Naive thymus-derived CD4-positive, alpha-beta T cell (primary cell): ENCODE results near the gene EIF6. TPM values are rescaled to one million over a fixed set of nuclear protein-coding genes. Genes with fewer than 3 reads are reported as not detected.

Source experiments
- ATAC-seq: fragments of 150-1000 bp; cut with Tn5 transposase; 2 replicates; pipeline ENCODE4 v1.10.0; 2021; ENCODE audit warnings: mild to moderate bottlenecking, moderate library complexity
- CTCF ChIA-PET: fragments of 350-600 bp; sonication (Branson Sonifier 250); formaldehyde crosslinking; loops from one replicate; lab custom pipeline; 2021; ENCODE audit warnings: antibody characterized with exemption; lab: Charles Lee
- POLR2A ChIA-PET: fragments of 350-600 bp; sonication (Branson Sonifier 250); formaldehyde crosslinking; loops from one replicate; lab custom pipeline; 2021; ENCODE audit warnings: antibody characterized with exemption, inconsistent platforms; lab: Charles Lee
- DNase-seq, 9 donors: peaks; one replicate each; pipeline versions ENCODE4 v3.0.0 to v3.0.0-alpha.2; 2020 to 2022; ENCODE audit warnings: mixed read lengths in 1 of 9
- H3K27ac ChIP-seq: one replicate; pipeline ENCODE4 v1.7.0; 2013; ENCODE audit warnings: mild to moderate bottlenecking, low read depth, low read length, moderate library complexity
- H3K27me3 ChIP-seq, 2 donors: one replicate each; pipeline ENCODE4 v1.7.0; 2013; ENCODE audit warnings: low read length in 2 of 2, mild to moderate bottlenecking in 2 of 2, moderate library complexity in 2 of 2; ENCODE audit not compliant: control insufficient read depth in 2 of 2, insufficient read depth in 2 of 2
- H3K36me3 ChIP-seq, 3 experiments: 1 replicate in 2 of 3; 2 replicates in 1 of 3; pipeline ENCODE4 v1.7.0; 2013; ENCODE audit warnings: low read length in 3 of 3, mild to moderate bottlenecking in 3 of 3, moderate library complexity in 1 of 3; ENCODE audit not compliant: insufficient read depth in 3 of 3, control insufficient read depth in 2 of 3
- H3K4me1 ChIP-seq, 2 donors: one replicate each; pipeline ENCODE4 v1.7.0; 2013; ENCODE audit warnings: low read length in 2 of 2, mild to moderate bottlenecking in 2 of 2, moderate library complexity in 1 of 2; ENCODE audit not compliant: control insufficient read depth in 2 of 2, insufficient read depth in 2 of 2
- H3K4me3 ChIP-seq: 2 replicates; pipeline ENCODE4 v1.7.0; 2013; ENCODE audit warnings: mild to moderate bottlenecking, low read length
- H3K9me3 ChIP-seq, 3 experiments: 1 replicate in 2 of 3; 2 replicates in 1 of 3; pipeline ENCODE4 v1.7.0; 2013; ENCODE audit warnings: low read length in 3 of 3; ENCODE audit not compliant: control insufficient read depth in 2 of 3
- H3K27ac Mint-ChIP-seq, 9 donors: one replicate each; pipeline ENCODE4 v1.8.0; 2020 to 2022; ENCODE audit warnings: mixed read lengths in 9 of 9, mild to moderate bottlenecking in 8 of 9, moderate library complexity in 5 of 9, inconsistent platforms in 2 of 9
- H3K27me3 Mint-ChIP-seq, 5 donors: one replicate each; pipeline ENCODE4 v1.8.0; 2021 to 2022; ENCODE audit warnings: mixed read lengths in 5 of 5, mild to moderate bottlenecking in 1 of 5
- H3K36me3 Mint-ChIP-seq, 5 donors: one replicate each; pipeline ENCODE4 v1.8.0; 2020 to 2022; ENCODE audit warnings: mixed read lengths in 5 of 5, mild to moderate bottlenecking in 3 of 5, inconsistent platforms in 1 of 5
- H3K4me1 Mint-ChIP-seq, 7 donors: one replicate each; pipeline ENCODE4 v1.8.0; 2020 to 2022; ENCODE audit warnings: mixed read lengths in 7 of 7, mild to moderate bottlenecking in 3 of 7, inconsistent platforms in 1 of 7
- H3K4me3 Mint-ChIP-seq, 10 donors: one replicate each; pipeline ENCODE4 v1.8.0; 2020 to 2022; ENCODE audit warnings: mild to moderate bottlenecking in 10 of 10, mixed read lengths in 10 of 10, moderate library complexity in 6 of 10, inconsistent platforms in 2 of 10
- H3K9me3 Mint-ChIP-seq, 11 donors: one replicate each; pipeline ENCODE4 v1.8.0; 2020 to 2022; ENCODE audit warnings: mixed read lengths in 11 of 11, mild to moderate bottlenecking in 4 of 11, inconsistent platforms in 1 of 11, moderate library complexity in 1 of 11
- intact Hi-C, 2 donors: fragments of 100-400 bp; cut with micrococcal nuclease; formaldehyde crosslinking; loops; one replicate each; pipeline ENCODE4 v1.15.1; 2023
- polyA plus RNA-seq, 2 donors: library from polyadenylated mRNA; unstranded; fragments of 300-500 nt; fragmentation: Illumina TruSeq; gene quantifications; one replicate each; pipeline ENCODE4 v1.2.3, GENCODE V29; 2021
- total RNA-seq, 6 experiments: library from RNA in 5 of 6; stranded (reverse) in 5 of 6; gene quantifications; 1 replicate in 5 of 6; 2 replicates in 1 of 6; pipeline ENCODE4 v1.2.3 and lab custom pipeline; 2021 to 2026

The EIF6 gene
- total and polyA plus RNA-seq, 7 experiments from 2014 or later = 35.4 to 150 (median 55.2) TPM

DNA sequence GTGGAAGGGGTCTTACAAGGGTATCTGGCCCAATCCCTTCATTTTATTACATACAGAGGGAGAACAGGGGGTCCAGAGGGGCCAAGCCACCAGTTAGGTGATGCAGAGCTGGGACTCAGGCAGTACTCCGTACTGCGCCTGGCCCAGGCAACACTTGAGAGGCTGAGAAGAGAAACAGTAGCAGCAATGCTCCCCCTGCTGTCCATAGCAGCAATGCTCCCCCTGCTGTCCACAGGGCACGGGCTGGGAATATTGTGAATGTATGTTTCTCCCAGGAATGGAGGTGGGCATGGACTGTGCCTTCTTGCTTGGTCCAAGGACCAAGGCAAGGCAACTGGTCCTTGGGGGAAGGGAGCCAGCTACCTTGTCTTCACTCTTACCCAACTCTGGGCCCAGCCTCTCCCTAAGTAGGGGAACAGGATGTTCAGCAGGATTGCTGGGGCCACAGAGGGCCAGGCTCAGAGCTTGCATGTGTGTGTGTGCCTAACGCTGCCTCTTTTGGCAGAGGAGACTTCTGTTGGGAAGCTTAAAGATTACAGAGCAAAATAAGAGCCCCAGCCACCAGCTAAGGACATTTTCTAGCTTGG is 22.5 kb upstream of the EIF6 start:
- no peaks in the 10 kb centered on the region for H3K9me3 ChIP-seq
- no peaks in the 10 kb centered on the region for H3K4me1 ChIP-seq
- Mint-ChIP-seq H3K4me1 (peaks cover 0 to 52% (median 9%) of the 10 kb centered on the region in 7 donors), H3K27me3 (no peaks in the 10 kb centered on the region), H3K4me3 (no peak overlapping the region), H3K27ac (peak overlapping the region in 6 of 9 donors; percentile 2 to 67 (median 22)), H3K36me3 (peaks cover 0 to 12% (median 3%) of the 10 kb centered on the region in 5 donors), H3K9me3 (no peaks in the 10 kb centered on the region)
- no peak overlapping the region for H3K27ac ChIP-seq
- H3K36me3 ChIP-seq = peaks cover 0 to 19% (median 0%) of the 10 kb centered on the region in 3 experiments
- ATAC-seq = peak; percentile 52
- peak in 1 of 9 donors; percentile 19 for DNase-seq
- no peak overlapping the region for H3K4me3 ChIP-seq
- intact Hi-C loops = loop anchor here in 1 of 2 donors (1.0 kb wide), 1 partner anchor 473 kb away; no protein-coding TSS in a partner anchor
- CTCF ChIA-PET = interaction anchor here (0.6 to 1.1 kb wide), 3 partner anchors 10 to 163 kb away, joined by 3 read pairs; no protein-coding TSS in a partner anchor
- POLR2A ChIA-PET = interaction anchor here (0.5 kb wide), 1 partner anchor 18 kb away, joined by 5 read pairs; no protein-coding TSS in a partner anchor
- H3K27me3 ChIP-seq = no peaks in the 10 kb centered on the region

DNA sequence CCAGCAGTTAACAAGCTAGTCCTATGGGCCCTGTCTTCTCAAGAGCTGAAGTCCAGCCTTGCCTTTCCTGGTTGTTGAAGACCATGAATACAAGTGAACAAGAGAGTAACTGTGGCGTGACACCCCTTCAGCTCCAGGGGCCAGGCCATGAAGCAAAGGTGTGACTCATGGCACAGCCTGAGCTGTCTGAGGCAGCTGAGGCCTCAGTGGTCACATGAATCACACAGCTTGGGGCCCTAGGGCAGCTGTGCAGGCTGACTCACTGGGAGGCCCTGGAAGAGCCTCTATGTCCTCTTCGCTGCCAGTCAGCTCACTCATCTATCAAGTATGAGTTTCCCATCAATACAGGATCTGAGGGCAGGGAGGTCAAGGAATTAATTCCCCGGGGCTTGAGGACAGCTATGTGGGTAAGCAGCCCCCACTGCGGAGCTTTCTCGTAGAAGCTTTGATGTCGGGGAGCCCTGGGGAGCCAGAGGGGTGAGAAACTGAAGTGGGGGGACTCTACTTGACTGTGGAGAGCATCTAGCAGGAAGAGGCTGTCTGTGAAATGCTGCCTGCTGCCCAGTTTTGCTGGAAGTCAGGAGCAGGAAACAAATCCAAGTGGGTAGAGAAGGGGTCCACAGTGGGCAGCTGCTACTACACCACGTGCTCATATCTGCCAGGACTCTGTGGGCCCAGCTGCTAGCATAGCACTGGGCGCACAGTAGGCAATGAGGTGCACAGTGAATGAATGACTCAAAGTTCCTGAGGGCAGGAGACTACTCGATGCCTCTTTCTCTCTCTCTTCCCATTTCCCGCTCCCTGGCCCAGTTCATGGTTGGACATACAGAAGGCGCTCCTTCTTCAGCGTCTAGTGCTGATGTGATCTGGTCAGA is 21.3 kb upstream of the EIF6 start:
- peak in 1 of 9 donors; percentile 76 for DNase-seq

DNA sequence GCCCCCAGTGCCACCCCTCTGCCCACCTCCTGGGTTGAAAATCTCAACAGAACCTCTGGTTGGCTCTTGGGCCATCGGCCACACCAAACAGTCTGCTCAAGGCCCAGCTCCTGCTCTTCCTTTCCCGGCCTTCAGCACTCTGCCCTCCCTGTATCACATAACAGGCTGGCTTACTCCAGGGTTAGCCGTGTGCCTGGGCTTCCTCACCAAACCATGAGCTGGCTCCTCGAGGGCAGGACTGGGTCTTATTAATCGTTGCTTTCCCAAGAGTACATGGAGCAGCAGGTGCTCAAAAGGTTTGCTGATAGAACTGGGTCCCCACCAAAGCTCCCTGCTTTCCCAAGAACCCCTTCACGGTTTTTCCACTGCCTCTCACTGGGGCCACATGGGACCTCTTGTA is 20.4 kb upstream of the EIF6 start:
- Histone ChIP-seq H3K9me3 (no peaks in the 10 kb centered on the region), H3K27ac (no peak overlapping the region), H3K4me1 (no peaks in the 10 kb centered on the region), H3K4me3 (no peak overlapping the region), H3K27me3 (no peaks in the 10 kb centered on the region), H3K36me3 (peaks cover 0 to 19% (median 0%) of the 10 kb centered on the region in 3 experiments)
- H3K4me1 Mint-ChIP-seq = peaks cover 0 to 40% (median 9%) of the 10 kb centered on the region in 7 donors
- DNase-seq = no peak
- H3K27ac Mint-ChIP-seq = peak overlapping the region in 3 of 9 donors; percentile 52 to 72 (median 72)
- CTCF ChIA-PET = interaction anchor here (0.7 to 1.5 kb wide), 8 partner anchors 10 to 580 kb away, joined by 3 to 7 read pairs (median 4); partner anchors contain the start of gene EDEM2
- intact Hi-C loops = loop anchor here (1.0 to 2.0 kb wide), 3 partner anchors 20 to 160 kb away; partner anchors contain the start of gene EIF6 (in 1 of the 2)
- no peak for ATAC-seq
- no peak overlapping the region for H3K4me3 Mint-ChIP-seq
- peaks cover 0 to 6% (median under 1%) of the 10 kb centered on the region in 5 donors for H3K36me3 Mint-ChIP-seq
- POLR2A ChIA-PET = interaction anchor here (0.5 kb wide), 1 partner anchor 540 kb away, joined by 3 read pairs; no protein-coding TSS in a partner anchor
- H3K9me3 Mint-ChIP-seq = no peaks in the 10 kb centered on the region
- H3K27me3 Mint-ChIP-seq = no peaks in the 10 kb centered on the region

More for the DNA sequence above, 21.3 kb upstream of the EIF6 start:
- H3K4me1 ChIP-seq = no peaks in the 10 kb centered on the region
- no peaks in the 10 kb centered on the region for H3K9me3 ChIP-seq
- Mint-ChIP-seq H3K27me3 (no peaks in the 10 kb centered on the region), H3K4me3 (peak overlapping the region in 1 of 10 donors; percentile 27), H3K9me3 (no peaks in the 10 kb centered on the region), H3K36me3 (peaks cover 0 to 9% (median 3%) of the 10 kb centered on the region in 5 donors), H3K4me1 (peaks cover 0 to 42% (median 9%) of the 10 kb centered on the region in 7 donors), H3K27ac (peak overlapping the region in 3 of 9 donors; percentile 52 to 80 (median 59))
- peak; percentile 19 for ATAC-seq
- ChIA-PET POLR2A (no interaction called here), CTCF (interaction anchor here (0.6 to 1.2 kb wide), 6 partner anchors 16 to 579 kb away, joined by 3 to 7 read pairs (median 3); partner anchors contain the start of gene EDEM2)
- intact Hi-C loops = loop anchor here in 1 of 2 donors (2.0 kb wide), 1 partner anchor 21 kb away; the partner anchor contains the start of gene EIF6
- no peak overlapping the region for H3K27ac ChIP-seq
- peaks cover 0 to 19% (median 0%) of the 10 kb centered on the region in 3 experiments for H3K36me3 ChIP-seq
- no peaks in the 10 kb centered on the region for H3K27me3 ChIP-seq
- no peak overlapping the region for H3K4me3 ChIP-seq

DNA sequence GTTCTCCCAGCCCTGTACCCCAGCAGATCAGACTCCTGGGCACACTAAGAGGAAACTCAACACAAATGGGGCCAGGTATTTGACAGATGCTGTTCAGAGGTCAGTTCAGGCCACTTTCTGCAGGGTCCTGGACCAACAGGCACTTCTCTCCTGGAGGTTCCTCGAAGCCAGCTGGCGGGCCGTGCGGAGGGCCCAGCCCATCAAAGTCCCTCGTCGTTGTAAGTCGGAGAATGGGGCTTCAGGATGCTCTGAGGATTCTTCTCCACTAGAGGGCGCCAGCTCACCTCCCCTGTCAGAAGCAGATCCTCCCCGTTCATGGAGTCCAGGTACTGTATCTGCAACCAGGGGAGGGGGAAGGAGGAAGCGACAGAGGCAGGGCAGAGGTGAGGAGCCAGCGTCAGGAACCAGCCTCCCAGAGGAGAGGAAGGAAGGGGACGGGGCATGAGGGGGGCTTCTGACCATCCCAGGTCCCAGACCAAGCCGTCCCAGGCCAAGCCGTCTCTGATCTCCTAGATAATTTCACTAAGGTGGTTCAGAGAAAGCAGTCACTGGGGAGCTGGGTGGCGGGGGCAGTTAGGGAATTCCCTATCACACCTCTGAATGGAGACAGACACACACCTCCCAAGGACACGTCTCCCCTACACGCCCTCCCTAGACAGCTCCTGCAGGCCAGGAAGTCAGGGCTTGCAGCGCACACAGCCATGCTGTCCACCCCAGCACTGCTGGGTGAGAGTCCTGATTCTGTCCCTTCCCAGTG is 19.3 kb upstream of the EIF6 start:
- Mint-ChIP-seq H3K36me3 (peaks cover 0 to 5% (median 0%) of the 10 kb centered on the region in 5 donors), H3K27me3 (no peaks in the 10 kb centered on the region), H3K4me3 (no peak overlapping the region), H3K27ac (peak overlapping the region in 6 of 9 donors; percentile 8 to 78 (median 60)), H3K4me1 (peaks cover 0 to 40% (median 9%) of the 10 kb centered on the region in 7 donors), H3K9me3 (no peaks in the 10 kb centered on the region)
- DNase-seq (peak; percentile 57 to 87 (median 81)), ATAC-seq (peak; percentile 96)
- H3K36me3 ChIP-seq = peaks cover 0 to 19% (median 0%) of the 10 kb centered on the region in 3 experiments
- no peaks in the 10 kb centered on the region for H3K9me3 ChIP-seq
- H3K4me3 ChIP-seq = no peak overlapping the region
- H3K27ac ChIP-seq = no peak overlapping the region
- no peaks in the 10 kb centered on the region for H3K27me3 ChIP-seq
- intact Hi-C loops = loop anchor here (1.0 to 2.0 kb wide), 5 partner anchors 19 to 159 kb away; partner anchors contain the start of gene EIF6 (in 1 of the 2)
- POLR2A ChIA-PET = interaction anchor here (0.6 kb wide), 1 partner anchor 51 kb away, joined by 3 read pairs; no protein-coding TSS in a partner anchor
- CTCF ChIA-PET = interaction anchor here (0.6 to 3.0 kb wide), 13 partner anchors 9 to 247 kb away, joined by 3 to 19 read pairs (median 5); partner anchors contain the start of genes EDEM2 and EIF6
- H3K4me1 ChIP-seq = no peaks in the 10 kb centered on the region

DNA sequence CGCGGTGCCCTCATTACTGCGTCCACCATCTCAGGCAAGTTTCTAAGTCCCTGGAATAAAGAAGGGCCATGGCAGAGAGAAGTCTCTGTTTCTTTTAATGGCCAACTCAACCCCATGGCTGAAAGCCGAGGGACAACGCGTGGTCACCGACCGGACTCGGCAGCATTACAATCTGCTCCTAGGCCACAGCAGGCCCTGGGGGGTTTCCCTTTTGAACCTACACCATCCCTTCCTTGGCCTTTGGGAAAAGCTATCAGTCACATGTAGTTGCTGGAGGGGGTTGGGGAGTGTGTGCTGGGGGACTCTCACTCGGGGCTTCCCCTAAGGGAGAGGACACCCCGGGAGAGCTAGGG is 18.8 kb upstream of the EIF6 start:
- no peak for ATAC-seq
- POLR2A ChIA-PET = interaction anchor here (0.6 kb wide), 1 partner anchor 52 kb away, joined by 3 read pairs; no protein-coding TSS in a partner anchor

More for the DNA sequence above, 18.8 kb upstream of the EIF6 start:
- Mint-ChIP-seq H3K9me3 (no peaks in the 10 kb centered on the region), H3K36me3 (peaks cover 0 to 5% (median 0%) of the 10 kb centered on the region in 5 donors), H3K27me3 (no peaks in the 10 kb centered on the region), H3K4me1 (peaks cover 0 to 40% (median 9%) of the 10 kb centered on the region in 7 donors), H3K27ac (peak overlapping the region in 2 of 9 donors; percentile 51 to 69), H3K4me3 (no peak overlapping the region)
- intact Hi-C loops = loop anchor here (1.0 kb wide), 2 partner anchors 26 to 136 kb away; no protein-coding TSS in a partner anchor
- H3K4me1 ChIP-seq = no peaks in the 10 kb centered on the region
- no peaks in the 10 kb centered on the region for H3K9me3 ChIP-seq
- H3K4me3 ChIP-seq = no peak overlapping the region
- no peaks in the 10 kb centered on the region for H3K27me3 ChIP-seq
- CTCF ChIA-PET = interaction anchor here (0.8 to 3.0 kb wide), 5 partner anchors 15 to 143 kb away, joined by 3 to 19 read pairs (median 6); partner anchors contain the start of gene EIF6
- no peak for DNase-seq
- peaks cover 0 to 19% (median 0%) of the 10 kb centered on the region in 3 experiments for H3K36me3 ChIP-seq
- no peak overlapping the region for H3K27ac ChIP-seq
